Panc1 (cell line): ENCODE measurements around the gene HOXC11. TPM values are rescaled to one million over a fixed set of nuclear protein-coding genes. Genes with fewer than 3 reads are reported as not detected.

Experiments used
- ATAC-seq: fragments of 200-7000 bp; cut with Tn5 transposase; 2 replicates; pipeline ENCODE4 v1.9.1; 2020; ENCODE audit warnings: mild to moderate bottlenecking, moderate library complexity
- BruUV-seq: library from RNA; stranded (reverse); fragments of 400-500 nt; replicated peaks from 2 replicates; lab custom pipeline; 2021; lab: Mats Ljungman, UMichigan
- CTCF ChIA-PET: fragments of 300-600 bp; sonication (Branson Sonifier 250); formaldehyde crosslinking; loops from one replicate; lab custom pipeline; 2022; ENCODE audit warnings: antibody characterized with exemption; lab: Charles Lee
- POLR2A ChIA-PET: fragments of 300-600 bp; sonication (Branson Sonifier 250); formaldehyde crosslinking; loops from one replicate; lab custom pipeline; 2022; ENCODE audit warnings: antibody characterized with exemption; lab: Charles Lee
- DNase-seq: peaks from one replicate; pipeline ENCODE4 v3.0.0-alpha.2; 2010; ENCODE audit warnings: low read depth, low spot score
- H3K27ac ChIP-seq: 2 replicates; pipeline ENCODE4 v1.5.1; 2011; ENCODE audit warnings: mild to moderate bottlenecking, low read length, inconsistent platforms
- H3K27me3 ChIP-seq: fragments of 200-500 bp; sonication (Bioruptor generic); 2 replicates; pipeline ENCODE4 v1.6.0; 2014; ENCODE audit warnings: low read length, inconsistent platforms; ENCODE audit not compliant: control insufficient read depth, insufficient read depth
- H3K36me3 ChIP-seq: fragments of 200-500 bp; sonication (Bioruptor generic); 2 replicates; pipeline ENCODE4 v1.5.1; 2014; ENCODE audit warnings: inconsistent platforms, mild to moderate bottlenecking, low read length, moderate library complexity; ENCODE audit not compliant: control insufficient read depth, insufficient read depth
- H3K4me1 ChIP-seq: 2 replicates; pipeline ENCODE4 v1.5.1; 2011; ENCODE audit warnings: inconsistent platforms, mild to moderate bottlenecking, low read length, moderate library complexity; ENCODE audit not compliant: control insufficient read depth, insufficient read depth
- H3K4me3 ChIP-seq, 2 experiments: 2 replicates each; pipeline ENCODE4 v1.5.1; 2011 to 2012; ENCODE audit warnings: low read depth in 2 of 2, low read length in 2 of 2, mild to moderate bottlenecking in 2 of 2, inconsistent platforms in 1 of 2, moderate library complexity in 1 of 2
- H3K9me3 ChIP-seq: fragments of 200-500 bp; sonication (Bioruptor generic); 2 replicates; pipeline ENCODE4 v1.5.1; 2014; ENCODE audit warnings: low read depth, mild to moderate bottlenecking, inconsistent platforms, low read length, moderate library complexity; ENCODE audit not compliant: control insufficient read depth, insufficient read depth
- CTCF ChIP-seq: fragments of 450-650 bp; IDR thresholded peaks from 2 replicates; pipeline ENCODE4 v1.5.1; 2017; ENCODE audit warnings: mild to moderate bottlenecking
- POLR2AphosphoS5 ChIP-seq: IDR thresholded peaks from 2 replicates; pipeline ENCODE4 v1.6.1; 2012; ENCODE audit warnings: mild to moderate bottlenecking, low read depth, low read length, moderate library complexity
- REST ChIP-seq, 2 experiments: IDR thresholded peaks; 2 replicates each; pipeline ENCODE4 v1.6.1; 2011 to 2012; ENCODE audit warnings: low read depth in 2 of 2, control low read depth in 1 of 2, low read length in 1 of 2, mild to moderate bottlenecking in 1 of 2, moderate library complexity in 1 of 2; ENCODE audit not compliant: insufficient read depth in 1 of 2
- SIN3A ChIP-seq: IDR thresholded peaks from 2 replicates; pipeline ENCODE4 v1.6.1; 2012; ENCODE audit warnings: low read depth, mild to moderate bottlenecking, low read length, moderate library complexity, borderline replicate concordance; ENCODE audit not compliant: insufficient read depth
- TCF7L2 ChIP-seq: IDR thresholded peaks from 2 replicates; pipeline ENCODE4 v1.6.1; 2011; ENCODE audit warnings: mild to moderate bottlenecking, low read depth, low read length, inconsistent platforms
- in situ Hi-C: cut with HindIII; loops from 2 replicates; pipeline ENCODE4 v1.10.0; 2016; ENCODE audit warnings: low sequenced_read_pairs, low pct_unique_long_range_greater_than_20kb
- intact Hi-C: fragments of 100-400 bp; cut with micrococcal nuclease; formaldehyde crosslinking; loops from one replicate; pipeline ENCODE4 v1.10.0; 2022; ENCODE audit not compliant: unreplicated experiment
- total RNA-seq: library from RNA; stranded (reverse); gene quantifications from one replicate; pipeline ENCODE4 v1.2.1, GENCODE V29; 2021; ENCODE audit not compliant: unreplicated experiment

HOXC11 gene
- total RNA-seq, 1 experiment from 2014 or later, result 17.0 TPM

- peak; percentile 44; the same call in 1 of the 2 replicates for TF ChIP-seq POLR2AphosphoS5
- no peak for TF ChIP-seq TCF7L2
- TF ChIP-seq REST (IDR thresholded peaks at IDR 0.05; ENCODE audit: insufficient read depth in 1 of 2, low read depth in 2 of 2, low read length in 1 of 2), result no peak
- TF ChIP-seq CTCF, result no peak
- BruUV-seq, result no TSS peak
- DNase-seq, result no peak
- H3K27ac ChIP-seq, result peak overlapping the region; percentile 99
- H3K27me3 ChIP-seq, result no peaks in the 10 kb centered on the region
- no peak for ATAC-seq
- ChIA-PET CTCF (interaction anchor here (0.6 to 1.0 kb wide), 8 partner anchors 12 to 364 kb away, joined by 3 to 8 read pairs (median 4); partner anchors contain the start of gene HOXC10), POLR2A (interaction anchor here (0.6 to 0.7 kb wide), 2 partner anchors 183 to 200 kb away, joined by 3 read pairs; no protein-coding TSS in a partner anchor)
- H3K36me3 ChIP-seq, result peaks cover 3% of the 10 kb centered on the region; the same call in 1 of the 2 replicates
- intact Hi-C loops (loop anchor here (1.0 kb wide), 3 partner anchors 15 to 195 kb away; no protein-coding TSS in a partner anchor), in situ Hi-C loops (no loop called here)
- no peaks in the 10 kb centered on the region for H3K9me3 ChIP-seq
- H3K4me1 ChIP-seq, result peaks cover 45% of the 10 kb centered on the region
- peak overlapping the region; percentile 47 to 66 for H3K4me3 ChIP-seq
Measured at GRCh38 chr12:54006559-54007220, 33.8 kb downstream of the HOXC11 start.

GRCh38 chr12:54007538-54008259 is 34.8 kb downstream of the HOXC11 start:
- in situ Hi-C loops (no loop called here), intact Hi-C loops (no loop called here)
- Histone ChIP-seq H3K9me3 (no peaks in the 10 kb centered on the region), H3K36me3 (peaks cover 1% of the 10 kb centered on the region; the same call in 1 of the 2 replicates), H3K27me3 (no peaks in the 10 kb centered on the region), H3K4me3 (peak overlapping the region; percentile 47 to 66), H3K27ac (peak overlapping the region; percentile 99), H3K4me1 (peaks cover 49% of the 10 kb centered on the region)
- ChIA-PET POLR2A (interaction anchor here (1.4 kb wide), 1 partner anchor 9 kb away, joined by 5 read pairs; no protein-coding TSS in a partner anchor), CTCF (interaction anchor here (0.5 to 1.5 kb wide), 9 partner anchors 19 to 317 kb away, joined by 3 to 6 read pairs (median 3); partner anchors contain the start of genes COPZ1 and HOXC10)
- no TSS peak for BruUV-seq
- DNase-seq, result no peak
- TF ChIP-seq REST (IDR thresholded peaks at IDR 0.05; ENCODE audit: insufficient read depth in 1 of 2, low read depth in 2 of 2, low read length in 1 of 2) (no peak), POLR2AphosphoS5 (no peak), CTCF (no peak), TCF7L2 (no peak), SIN3A (no peak)
- ATAC-seq, result no peak
